SK-N-SH treated with all-trans-retinoic acid at 6 μM for 48 hours (cell line): ENCODE results near the gene PRR29.

ENCODE experiments used
- ARNTL ChIP-seq: fragments of 450-650 bp; formaldehyde crosslinking; IDR thresholded peaks from 2 replicates; pipeline ENCODE4 v1.5.0; 2020; ENCODE audit warnings: low read depth, mild to moderate bottlenecking, moderate library complexity, borderline replicate concordance
- BACH2 ChIP-seq: fragments of 250-450 bp; sonication (Bioruptor Pico); IDR thresholded peaks from 2 replicates; pipeline ENCODE4 v1.9.0; 2021; ENCODE audit warnings: mild to moderate bottlenecking, borderline replicate concordance
- CREB5 ChIP-seq: fragments of 250-450 bp; sonication (Bioruptor Pico); IDR thresholded peaks from 2 replicates; pipeline ENCODE4 v1.5.1; 2020; ENCODE audit warnings: low read depth, mild to moderate bottlenecking, moderate library complexity
- CSRNP3 ChIP-seq: fragments of 250-450 bp; sonication (Bioruptor Pico); IDR thresholded peaks from 2 replicates; pipeline ENCODE4 v1.5.1; 2021; ENCODE audit warnings: mild to moderate bottlenecking, moderate library complexity
- PATZ1 ChIP-seq: fragments of 250-450 bp; sonication (Bioruptor Pico); IDR thresholded peaks from 2 replicates; pipeline ENCODE4 v1.8.0; 2020; ENCODE audit warnings: mild to moderate bottlenecking, moderate library complexity, borderline replicate concordance
- PPARA ChIP-seq: fragments of 250-450 bp; sonication (Bioruptor Pico); IDR thresholded peaks from 2 replicates; pipeline ENCODE4 v1.5.0; 2020; ENCODE audit warnings: mild to moderate bottlenecking, borderline replicate concordance
- RARB ChIP-seq: fragments of 250-450 bp; sonication (Bioruptor Pico); IDR thresholded peaks from 2 replicates; pipeline ENCODE4 v1.8.0; 2021; ENCODE audit warnings: mild to moderate bottlenecking, moderate library complexity
- TCF4 ChIP-seq: fragments of 250-450 bp; sonication (Bioruptor Pico); IDR thresholded peaks from 2 replicates; pipeline ENCODE4 v1.8.0; 2021; ENCODE audit warnings: mild to moderate bottlenecking, moderate library complexity, borderline replicate concordance
- TOX ChIP-seq: fragments of 250-450 bp; sonication (Bioruptor Pico); IDR thresholded peaks from 2 replicates; pipeline ENCODE4 v1.8.0; 2021; ENCODE audit warnings: mild to moderate bottlenecking, moderate library complexity, borderline replicate concordance
- ZFP3 ChIP-seq: fragments of 250-450 bp; sonication (Bioruptor Pico); IDR thresholded peaks from 2 replicates; pipeline ENCODE4 v1.5.0; 2020; ENCODE audit warnings: mild to moderate bottlenecking, moderate library complexity
- ZFP30 ChIP-seq: fragments of 450-650 bp; formaldehyde crosslinking; IDR thresholded peaks from 2 replicates; pipeline ENCODE4 v1.5.0; 2022; ENCODE audit warnings: mild to moderate bottlenecking, moderate library complexity

- TF ChIP-seq PPARA (CRISPR knock-in tag): no peak
- no peak for TF ChIP-seq CREB5
- no peak for TF ChIP-seq ZFP30 (CRISPR knock-in tag)
- no peak for TF ChIP-seq PATZ1 (CRISPR knock-in tag)
- TF ChIP-seq RARB (CRISPR knock-in tag): no peak
- TF ChIP-seq ZFP3: no peak
- no peak for TF ChIP-seq BACH2 (CRISPR knock-in tag)
- TF ChIP-seq ARNTL (CRISPR knock-in tag): no peak
- no peak for TF ChIP-seq CSRNP3 (CRISPR knock-in tag)
- TF ChIP-seq TCF4 (CRISPR knock-in tag): no peak
- no peak for TF ChIP-seq TOX (CRISPR knock-in tag)
These were observed 24.9 kb upstream of the PRR29 start for GRCh38 chr17:63973247-63973646.
